AG10803 (cell line): ENCODE measurements around the gene OLFM2.
"Not testable (repeated sequence)": the region's sequence is repeated elsewhere in the genome, so short reads cannot be mapped to it uniquely, and the experiment has no call there.

ENCODE experiments used
- DNase-seq: peaks from one replicate; pipeline ENCODE4 v3.0.0; 2010; ENCODE audit warnings: low read depth
- H3K4me3 ChIP-seq: 2 replicates; pipeline ENCODE4 v1.5.1; 2011; ENCODE audit warnings: mild to moderate bottlenecking, low read length, control low read depth
- CTCF ChIP-seq: conservative IDR thresholded peaks from 2 replicates; pipeline ENCODE4 v1.5.1; 2011; ENCODE audit warnings: mild to moderate bottlenecking, low read length, control low read depth, inconsistent platforms

The OLFM2 gene

GRCh38 chr19:9854282-9854846 lies 82.0 kb downstream of the OLFM2 start:
- no peak overlapping the region for H3K4me3 ChIP-seq
- no peak for TF ChIP-seq CTCF
- no peak for DNase-seq

- DNase-seq, result no peak
- no peak overlapping the region for H3K4me3 ChIP-seq
- TF ChIP-seq CTCF, result no peak
Measured at GRCh38 chr19:9850235-9850959, 85.9 kb downstream of the OLFM2 start.

GRCh38 chr19:9849791-9850190 lies 86.5 kb downstream of the OLFM2 start:
- TF ChIP-seq CTCF, result no peak
- no peak overlapping the region for H3K4me3 ChIP-seq
- no peak for DNase-seq

- H3K4me3 ChIP-seq, result no peak overlapping the region
- TF ChIP-seq CTCF, result no peak
- no peak for DNase-seq
Measured at GRCh38 chr19:9848762-9849161, 87.6 kb downstream of the OLFM2 start.

GRCh38 chr19:9848060-9848459 lies 88.3 kb downstream of the OLFM2 start:
- no peak overlapping the region for H3K4me3 ChIP-seq
- DNase-seq, result no peak
- no peak; the same call in 1 of the 2 replicates for TF ChIP-seq CTCF

- H3K4me3 ChIP-seq, result no peak overlapping the region
- TF ChIP-seq CTCF, result peak; percentile 81
- DNase-seq, result peak; percentile 95
Measured at GRCh38 chr19:9847087-9847671, 89.1 kb downstream of the OLFM2 start.

- H3K4me3 ChIP-seq, DNase-seq: not testable (repeated sequence)
Measured at GRCh38 chr19:9843626-9844273, 92.6 kb downstream of the OLFM2 start.
